GM12878 (cell line): ENCODE measurements around the gene ROBO1.

Source experiments
- BRCA1 ChIP-seq: IDR thresholded peaks from 2 replicates; pipeline ENCODE4 v1.6.1; 2011; ENCODE audit warnings: low read depth, low read length, improper control_type of control experiment
- CTCF ChIP-seq, 3 experiments: IDR thresholded peaks in 2 of 3; conservative IDR thresholded peaks in 1 of 3; 2 replicates each; pipeline ENCODE4 v1.5.1; 2011; ENCODE audit warnings: low read depth in 3 of 3, low read length in 3 of 3, mild to moderate bottlenecking in 3 of 3, control low read depth in 2 of 3, moderate library complexity in 2 of 3, inconsistent platforms in 1 of 3, mixed read lengths in 1 of 3; ENCODE audit not compliant: control insufficient read depth in 2 of 3, insufficient read depth in 1 of 3; ENCODE audit errors: extremely low read depth in 1 of 3
- POLR2A ChIP-seq: IDR thresholded peaks from 2 replicates; pipeline ENCODE4 v1.6.1; 2011; ENCODE audit warnings: low read depth, mild to moderate bottlenecking, low read length

GRCh38 chr3:78867409-78868372, 900.1 kb downstream of the ROBO1 start:
- TF ChIP-seq BRCA1 (no peak), CTCF (IDR thresholded peaks at IDR 0.05 in 2 of 3, conservative IDR thresholded peaks at IDR 0.05 in 1 of 3; ENCODE audit: control insufficient read depth in 2 of 3, extremely low read depth in 1 of 3, insufficient read depth in 1 of 3, low read depth in 3 of 3, low read length in 3 of 3) (no peak), POLR2A (no peak)
